ENCODE measurements around the gene DLGAP1. TPM values are rescaled to one million over a fixed set of nuclear protein-coding genes. Genes with fewer than 3 reads are reported as not detected.
A peak's percentile ranks its signal among the peaks of the same experiment; 100 is the strongest.

Gene DLGAP1
- total RNA-seq, 1 donor from 2014 or later = 18.5 TPM

GRCh38 chr18:3599195-3599594 is 855.9 kb downstream of the DLGAP1 start:
- no peak overlapping the region for H3K4me3 ChIP-seq
- peaks cover 46% of the 10 kb centered on the region for H3K4me1 ChIP-seq
- Mint-ChIP-seq H3K9me3 (no peaks in the 10 kb centered on the region), H3K4me1 (peaks cover 55% of the 10 kb centered on the region), H3K4me3 (peak overlapping the region; percentile 71), H3K27me3 (ENCODE audit: insufficient read depth, low read depth) (peaks cover 2% of the 10 kb centered on the region), H3K27ac (peak overlapping the region; percentile 33), H3K36me3 (peaks cover 4% of the 10 kb centered on the region)
- no peak for TF ChIP-seq CTCF (IDR thresholded peaks at IDR 0.05)
- no peak for TF ChIP-seq EZH2 (IDR thresholded peaks at IDR 0.05)
- TF ChIP-seq EZH2phosphoT487 (IDR thresholded peaks at IDR 0.05) = no peak
- no peak for DNase-seq (ENCODE audit: low spot score)
- peaks cover 13% of the 10 kb centered on the region for H3K79me2 ChIP-seq (ENCODE audit: low read depth)
- no peak overlapping the region for H3K27ac ChIP-seq
- H3K9ac ChIP-seq = no peak overlapping the region
- no peak overlapping the region for H2AFZ ChIP-seq (replicated peaks)
- H3K36me3 ChIP-seq = no peaks in the 10 kb centered on the region
- no peaks in the 10 kb centered on the region for H3K9me3 ChIP-seq (ENCODE audit: low read depth)
- H3F3A ChIP-seq (ENCODE audit: low read depth) = peaks cover 55% of the 10 kb centered on the region
- H4K20me1 ChIP-seq (ENCODE audit: low read depth) = no peaks in the 10 kb centered on the region
- H3K27me3 ChIP-seq = no peaks in the 10 kb centered on the region
- no peak overlapping the region for H3K4me2 ChIP-seq

DNA sequence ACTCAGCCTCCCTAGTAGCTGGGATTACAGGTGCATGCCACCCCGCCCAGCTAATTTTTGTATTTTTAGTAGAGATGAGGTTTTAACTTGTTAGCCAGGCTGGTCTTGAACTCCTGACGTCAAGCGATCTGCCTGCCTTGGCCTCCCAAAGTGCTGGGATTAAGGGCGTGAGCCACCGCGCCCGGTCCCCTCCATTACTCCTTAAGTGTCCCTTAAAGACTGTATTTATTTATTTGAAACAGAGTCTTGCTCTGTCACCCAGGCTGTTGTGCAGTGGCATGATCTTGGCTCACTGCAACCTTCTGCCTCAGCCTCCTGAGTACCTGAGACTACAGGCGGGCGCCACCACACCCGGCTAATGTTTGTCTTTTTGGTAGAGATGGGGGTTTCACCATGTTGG is 856.5 kb downstream of the DLGAP1 start:
- TF ChIP-seq EZH2phosphoT487 (IDR thresholded peaks at IDR 0.05) = no peak
- no peak for TF ChIP-seq CTCF (IDR thresholded peaks at IDR 0.05)
- TF ChIP-seq EZH2 (IDR thresholded peaks at IDR 0.05) = no peak
- Histone ChIP-seq H3F3A (ENCODE audit: low read depth) (peaks cover 54% of the 10 kb centered on the region), H3K4me3 (no peak overlapping the region), H2AFZ (replicated peaks) (no peak overlapping the region), H3K9ac (no peak overlapping the region), H3K4me1 (peaks cover 46% of the 10 kb centered on the region), H3K79me2 (ENCODE audit: low read depth) (peaks cover 13% of the 10 kb centered on the region), H4K20me1 (ENCODE audit: low read depth) (no peaks in the 10 kb centered on the region), H3K36me3 (no peaks in the 10 kb centered on the region), H3K27me3 (no peaks in the 10 kb centered on the region), H3K27ac (no peak overlapping the region), H3K4me2 (no peak overlapping the region), H3K9me3 (ENCODE audit: low read depth) (no peaks in the 10 kb centered on the region)
- Mint-ChIP-seq H3K4me3 (no peak overlapping the region), H3K36me3 (peaks cover 4% of the 10 kb centered on the region), H3K27me3 (ENCODE audit: insufficient read depth, low read depth) (peaks cover 2% of the 10 kb centered on the region), H3K9me3 (no peaks in the 10 kb centered on the region), H3K27ac (no peak overlapping the region), H3K4me1 (peaks cover 56% of the 10 kb centered on the region)
- DNase-seq (ENCODE audit: low spot score) = no peak

DNA sequence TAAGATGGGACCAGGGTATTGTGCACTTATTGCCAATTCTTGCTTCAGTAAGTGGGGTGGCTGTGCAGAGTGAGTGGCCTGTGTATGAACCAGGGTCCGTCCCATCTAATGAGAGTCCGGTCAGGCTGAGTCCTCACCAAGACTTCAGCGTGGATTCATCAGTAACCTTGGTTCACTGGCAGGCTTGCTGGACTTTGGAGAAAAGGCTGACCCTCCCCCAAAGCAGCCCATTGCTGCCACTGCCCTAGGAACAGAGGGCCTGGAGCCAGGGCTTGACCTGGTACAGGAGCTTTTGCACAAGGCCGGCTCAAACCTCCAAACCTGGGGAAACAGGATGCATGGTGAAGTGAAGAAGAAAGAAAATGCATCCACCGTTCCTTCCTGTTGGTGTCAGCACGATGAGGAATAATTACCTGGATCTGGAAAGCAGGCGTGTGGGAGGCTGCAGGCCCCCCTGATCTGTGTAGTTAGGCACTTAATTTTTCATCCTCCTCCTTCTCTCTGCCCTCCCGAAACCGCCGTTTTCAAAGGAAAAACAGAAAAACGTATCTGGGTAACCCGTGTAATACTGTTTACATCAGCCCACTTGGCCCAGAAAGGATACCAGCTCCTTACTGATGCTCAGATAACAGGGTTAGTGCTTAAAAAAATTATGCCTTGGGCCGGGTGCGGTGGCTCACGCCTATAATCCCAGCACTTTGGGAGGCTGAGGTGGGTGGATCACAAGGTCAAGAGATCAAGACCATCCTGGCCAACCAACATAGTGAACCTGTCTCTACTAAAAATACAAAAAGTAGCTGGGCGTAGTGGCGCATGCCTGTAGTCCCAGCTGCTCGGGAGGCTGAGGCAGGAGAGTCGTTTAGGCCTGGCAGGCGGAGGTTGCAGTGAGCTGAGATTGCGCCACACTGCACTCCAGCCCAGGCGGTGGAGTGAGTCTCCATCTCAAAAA is 857.4 kb downstream of the DLGAP1 start:
- no peak for DNase-seq (ENCODE audit: low spot score)
- no peaks in the 10 kb centered on the region for H3K27me3 ChIP-seq
- no peak overlapping the region for H2AFZ ChIP-seq (replicated peaks)
- no peaks in the 10 kb centered on the region for H3K36me3 ChIP-seq
- no peaks in the 10 kb centered on the region for H4K20me1 ChIP-seq (ENCODE audit: low read depth)
- TF ChIP-seq EZH2phosphoT487 (IDR thresholded peaks at IDR 0.05) (no peak), EZH2 (IDR thresholded peaks at IDR 0.05) (no peak), CTCF (IDR thresholded peaks at IDR 0.05) (no peak)
- H3K9ac ChIP-seq = no peak overlapping the region
- H3K4me1 ChIP-seq = peaks cover 48% of the 10 kb centered on the region
- Mint-ChIP-seq H3K4me3 (peak overlapping the region; percentile 48), H3K27me3 (ENCODE audit: insufficient read depth, low read depth) (peaks cover 4% of the 10 kb centered on the region), H3K27ac (peak overlapping the region; percentile 96), H3K4me1 (peaks cover 64% of the 10 kb centered on the region), H3K36me3 (peaks cover 4% of the 10 kb centered on the region), H3K9me3 (no peaks in the 10 kb centered on the region)
- peaks cover 54% of the 10 kb centered on the region for H3F3A ChIP-seq (ENCODE audit: low read depth)
- no peak overlapping the region for H3K27ac ChIP-seq
- peaks cover 13% of the 10 kb centered on the region for H3K79me2 ChIP-seq (ENCODE audit: low read depth)
- no peaks in the 10 kb centered on the region for H3K9me3 ChIP-seq (ENCODE audit: low read depth)
- H3K4me3 ChIP-seq = no peak overlapping the region
- H3K4me2 ChIP-seq = peak overlapping the region; percentile 83
